Adrenal gland (tissue), 5 donors: ENCODE measurements around the gene COQ10B.

Source experiments
- CTCF ChIP-seq, 6 experiments: fragments of 450-650 bp in 4 of 6; fragments of 200-600 bp in 2 of 6; sonication (generic) in 1 of 6; IDR thresholded peaks; 1 replicate in 5 of 6; 2 replicates in 1 of 6; pipeline versions ENCODE4 v1.5.1 to v1.8.0; 2016 to 2021; ENCODE audit warnings: antibody characterized with exemption in 6 of 6, mild to moderate bottlenecking in 2 of 6, moderate library complexity in 1 of 6
- POLR2A ChIP-seq, 2 donors: fragments of 450-650 bp; IDR thresholded peaks; one replicate each; pipeline ENCODE4 v1.6.1; 2017; ENCODE audit warnings: antibody characterized with exemption in 2 of 2, mild to moderate bottlenecking in 2 of 2, moderate library complexity in 1 of 2
- donor health status: DM: no; HTN: no; CAD: no.

GRCh38 chr2:197416268-197416667, 37.1 kb upstream of the COQ10B start:
- TF ChIP-seq CTCF (IDR thresholded peaks at IDR 0.05) (no peak), POLR2A (IDR thresholded peaks at IDR 0.05) (no peak)
